GM19043 (cell line): ENCODE data around the gene CRADD.
"Not testable (repeated sequence)": the region's sequence is repeated elsewhere in the genome, so short reads cannot be mapped to it uniquely, and the experiment has no call there.

Experiments used
- ATAC-seq: cut with Tn5 transposase; IDR thresholded peaks from one replicate; pipeline ENCODE4 v1.9.1; 2021; ENCODE audit warnings: low read depth; ENCODE audit not compliant: unreplicated experiment

CRADD gene

DNA sequence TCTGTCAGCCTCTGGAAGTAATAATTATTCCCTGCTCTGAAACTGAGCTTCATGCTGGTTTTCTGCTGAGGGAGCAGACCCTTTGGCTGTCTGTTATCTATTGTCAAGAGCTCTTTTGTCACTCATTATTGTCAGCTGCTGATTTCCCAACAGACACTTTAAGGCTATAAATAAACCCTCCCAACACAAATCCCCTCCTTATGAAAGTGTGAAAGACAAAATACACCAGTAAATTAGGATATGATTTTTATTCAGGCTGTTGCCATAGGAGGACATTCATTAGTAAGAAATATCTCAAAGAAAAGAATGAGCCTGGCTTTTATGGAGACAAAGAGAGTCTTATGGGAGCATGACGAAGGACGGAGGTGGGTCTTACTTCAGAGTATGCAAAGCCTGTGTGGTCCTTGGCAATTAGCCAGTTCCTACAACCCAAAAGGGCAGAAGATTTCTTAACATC, 180.8 kb downstream of the CRADD start:
- no peak for ATAC-seq

DNA sequence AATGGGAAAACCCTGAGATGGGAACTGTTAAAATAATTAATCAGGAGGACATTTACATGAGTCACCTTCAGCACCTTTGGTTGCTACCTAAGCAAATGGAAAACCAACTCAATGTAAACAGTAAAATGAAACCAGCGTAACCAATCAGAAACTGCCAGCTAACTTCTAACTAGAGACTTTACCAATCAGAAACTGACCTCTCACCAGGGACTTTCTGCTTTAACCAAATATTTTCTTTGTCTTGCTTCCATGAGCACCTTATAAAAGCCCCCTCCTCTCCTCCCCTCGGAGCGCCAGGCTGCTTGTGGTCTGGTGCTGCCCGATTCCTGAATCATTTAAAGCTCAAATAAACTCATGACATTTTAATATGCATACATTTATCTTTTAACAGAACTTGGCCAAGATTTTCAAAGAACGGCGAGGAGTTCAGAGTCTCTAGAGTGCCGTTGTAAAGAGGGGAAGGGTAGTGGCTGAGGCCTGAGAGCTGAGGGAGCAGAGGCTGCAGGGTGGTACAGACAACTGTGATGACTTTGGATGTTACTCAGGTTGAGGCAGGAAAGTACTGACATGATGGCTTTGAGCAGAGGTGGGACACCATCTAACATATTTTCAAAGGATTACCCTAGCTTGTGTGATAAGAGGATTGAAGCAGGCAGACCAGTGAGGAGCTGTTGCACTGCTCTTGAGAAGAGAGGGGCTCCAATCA, 183.6 kb downstream of the CRADD start:
- no peak for ATAC-seq

DNA sequence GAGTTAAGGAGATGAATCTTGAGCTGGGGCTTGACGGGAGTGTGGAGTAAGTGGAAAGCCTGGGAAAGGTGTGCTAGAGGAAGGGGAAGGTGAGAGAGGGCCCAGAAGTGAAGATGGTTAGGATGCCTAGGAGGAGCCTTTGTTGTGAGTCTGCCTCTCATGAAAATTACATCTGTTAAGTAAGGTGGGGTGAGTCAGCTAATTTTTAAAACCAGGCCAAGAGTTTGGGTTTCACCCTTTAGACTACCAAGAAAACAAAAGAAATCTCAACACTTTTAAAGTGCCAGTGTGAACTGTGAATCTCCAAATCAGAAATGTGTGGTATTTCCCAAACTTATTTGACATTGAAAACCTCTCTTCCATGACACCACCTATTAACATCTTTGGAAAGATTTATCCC, 185.2 kb downstream of the CRADD start:
- ATAC-seq = no peak

DNA sequence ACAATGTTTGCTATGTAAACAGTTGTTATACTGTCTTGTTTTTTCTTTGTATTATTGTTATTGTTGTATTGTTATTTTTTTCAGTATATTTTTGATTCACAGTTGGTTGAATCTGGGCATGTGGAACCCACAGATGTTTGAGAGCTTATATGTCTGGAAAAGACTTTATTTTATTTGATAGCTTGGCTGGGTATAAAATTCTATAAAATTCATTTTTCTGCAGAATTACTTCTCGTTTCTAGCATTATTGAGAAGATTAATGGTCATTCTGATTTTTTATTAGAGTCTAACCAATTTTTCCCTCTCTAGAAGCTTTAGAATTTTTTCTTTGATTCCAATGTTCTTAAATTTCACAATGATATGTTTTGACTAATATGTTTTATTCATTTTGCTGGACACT, 188.6 kb downstream of the CRADD start:
- no peak for ATAC-seq

DNA sequence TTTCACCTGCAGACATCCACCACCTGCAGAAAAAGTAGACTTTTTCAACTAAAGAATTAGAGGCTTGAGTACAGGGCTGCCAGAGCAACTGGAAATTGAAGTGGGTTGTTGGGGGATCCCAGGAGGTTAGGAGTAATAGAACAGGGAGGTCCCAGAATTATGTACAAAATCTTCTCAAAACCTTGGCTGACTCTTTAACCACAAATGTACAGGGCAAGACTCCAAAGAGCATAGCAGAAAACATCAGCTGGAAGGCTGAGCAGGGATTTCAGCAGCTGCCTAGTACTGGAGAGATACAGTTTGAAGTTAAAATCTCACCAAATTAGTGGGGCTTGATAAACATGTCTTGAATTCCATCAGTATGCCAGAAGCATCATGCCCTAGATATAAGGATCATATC, 191.6 kb downstream of the CRADD start:
- ATAC-seq = no peak

DNA sequence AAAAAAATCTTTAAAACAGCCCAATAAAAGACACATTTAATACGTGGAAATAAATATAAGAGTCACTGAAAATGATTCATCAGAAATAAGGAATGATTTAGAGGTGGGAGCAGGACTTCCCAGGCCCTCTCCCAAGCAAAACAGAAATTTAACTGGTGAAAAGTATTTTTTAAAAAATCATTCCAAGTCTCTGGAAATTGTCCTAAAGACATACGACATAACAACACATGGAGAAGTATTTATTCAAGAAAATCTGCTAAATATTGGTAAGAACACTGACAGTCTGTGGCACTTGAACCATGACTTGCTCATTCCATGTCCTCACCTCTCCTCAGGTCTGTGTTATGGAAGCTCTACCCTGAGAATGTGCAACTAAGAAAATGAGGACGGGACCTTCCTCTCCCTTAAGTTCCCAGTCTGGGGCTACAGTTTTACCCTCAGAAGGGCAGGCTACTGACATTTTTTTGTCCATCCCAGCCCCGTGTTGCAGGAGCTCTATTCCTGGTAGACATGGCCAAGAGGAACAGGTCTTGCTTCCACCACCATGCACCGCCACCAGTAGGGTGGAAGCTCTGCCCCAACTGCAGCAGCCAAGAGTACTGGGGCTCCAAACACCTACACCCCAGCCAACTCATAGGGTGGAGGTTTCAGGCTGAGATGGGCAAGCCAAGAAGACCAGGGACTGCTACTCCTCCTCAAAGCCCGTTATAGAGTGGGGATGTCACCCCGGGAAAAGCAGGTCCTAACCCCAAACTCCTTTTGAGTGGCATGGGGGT, 193.0 kb downstream of the CRADD start:
- ATAC-seq = no peak

DNA sequence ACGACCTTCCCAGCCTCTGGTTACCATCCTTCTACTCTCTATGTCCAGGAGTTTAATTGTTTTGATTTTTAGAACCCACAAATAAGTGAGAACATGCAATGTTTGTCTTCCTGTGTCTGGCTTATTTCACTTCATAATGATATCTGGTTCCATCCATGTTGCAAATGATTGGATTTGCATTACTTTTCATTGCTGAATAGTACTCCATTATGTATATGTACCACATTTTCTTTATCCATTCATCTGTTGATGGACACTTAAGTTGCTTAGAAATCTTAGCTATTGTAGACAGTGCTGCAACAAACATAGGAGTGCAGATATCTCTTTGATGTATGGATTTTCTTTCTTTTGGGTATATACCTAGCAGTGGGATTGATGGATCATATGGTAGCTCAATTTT, 194.4 kb downstream of the CRADD start:
- ATAC-seq = not testable (repeated sequence)

DNA sequence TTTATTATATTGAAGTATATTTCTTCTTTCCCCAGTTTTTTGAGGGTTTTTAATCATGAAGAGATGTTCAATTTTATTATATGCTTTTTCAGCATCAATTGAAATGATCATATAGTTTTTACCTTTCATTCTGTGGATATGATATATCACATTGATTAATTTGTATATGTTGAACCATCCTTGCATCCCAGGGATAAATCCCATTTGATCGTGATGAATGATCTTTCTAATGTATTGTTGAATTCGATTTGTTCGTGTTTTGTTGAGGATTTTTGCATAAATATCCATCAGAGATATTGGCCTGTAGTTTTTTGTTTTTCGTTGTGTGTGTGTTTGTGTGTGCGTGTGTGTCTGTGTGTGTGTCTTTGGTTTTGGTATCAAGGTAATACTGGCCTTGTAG, 196.4 kb downstream of the CRADD start:
- ATAC-seq = no peak

DNA sequence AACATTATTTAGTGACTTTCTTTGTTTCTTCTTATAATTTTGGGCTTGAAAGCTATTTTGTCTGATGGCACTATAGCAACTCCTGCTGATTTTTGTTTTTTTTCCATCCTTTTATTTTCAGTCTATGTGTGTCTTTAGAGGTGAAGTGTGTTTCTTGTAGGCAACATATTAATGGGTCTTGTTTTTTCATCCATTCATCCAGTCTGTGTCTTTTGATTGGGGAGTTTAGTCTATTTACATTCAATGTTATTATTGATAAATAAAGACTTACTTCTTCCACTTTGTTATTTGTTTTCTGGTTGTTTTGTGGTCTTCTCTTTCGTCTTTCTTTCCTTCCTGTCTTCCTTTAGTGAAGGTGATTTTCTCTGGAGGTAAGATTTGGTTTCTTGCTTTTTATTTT, 198.0 kb downstream of the CRADD start:
- no peak for ATAC-seq

DNA sequence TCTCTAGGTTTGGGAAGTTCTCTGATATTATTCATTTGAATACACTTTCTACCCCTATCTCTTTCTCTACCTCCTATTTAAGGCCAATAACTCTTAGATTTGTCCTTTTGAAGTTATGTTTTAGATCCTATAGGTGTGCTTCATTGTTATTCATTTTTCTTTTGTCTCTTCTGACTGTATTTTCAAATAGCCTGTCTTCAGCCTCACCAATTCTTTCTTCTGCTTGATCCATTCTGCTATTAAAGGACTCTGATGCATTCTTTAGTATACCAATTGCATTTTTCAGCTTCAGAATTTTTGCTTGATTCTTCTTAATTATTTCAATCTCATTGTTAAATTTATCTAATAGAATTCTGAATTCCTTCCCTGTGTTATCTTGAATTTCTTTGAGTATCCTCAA, 199.2 kb downstream of the CRADD start:
- no peak for ATAC-seq

DNA sequence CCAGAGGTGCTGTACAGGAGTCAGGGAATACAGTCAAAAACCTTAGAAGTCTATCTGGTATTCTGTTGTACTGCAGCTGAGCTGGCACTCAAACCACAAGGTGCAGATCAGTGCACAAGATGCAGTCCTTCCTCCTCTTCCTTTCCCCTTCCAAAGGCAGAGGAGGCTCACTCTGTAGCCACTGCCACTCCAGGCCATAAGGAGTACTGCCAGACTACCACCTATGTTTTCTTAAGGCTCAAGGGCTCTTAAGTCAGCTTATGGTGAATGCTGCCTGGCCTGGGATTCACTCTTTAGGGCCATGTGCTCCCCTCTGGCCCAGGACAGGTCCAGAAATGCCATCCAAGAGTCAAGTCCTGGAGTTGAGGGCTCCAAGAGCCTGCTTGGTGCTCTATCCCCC, 200.3 kb downstream of the CRADD start:
- ATAC-seq = no peak

DNA sequence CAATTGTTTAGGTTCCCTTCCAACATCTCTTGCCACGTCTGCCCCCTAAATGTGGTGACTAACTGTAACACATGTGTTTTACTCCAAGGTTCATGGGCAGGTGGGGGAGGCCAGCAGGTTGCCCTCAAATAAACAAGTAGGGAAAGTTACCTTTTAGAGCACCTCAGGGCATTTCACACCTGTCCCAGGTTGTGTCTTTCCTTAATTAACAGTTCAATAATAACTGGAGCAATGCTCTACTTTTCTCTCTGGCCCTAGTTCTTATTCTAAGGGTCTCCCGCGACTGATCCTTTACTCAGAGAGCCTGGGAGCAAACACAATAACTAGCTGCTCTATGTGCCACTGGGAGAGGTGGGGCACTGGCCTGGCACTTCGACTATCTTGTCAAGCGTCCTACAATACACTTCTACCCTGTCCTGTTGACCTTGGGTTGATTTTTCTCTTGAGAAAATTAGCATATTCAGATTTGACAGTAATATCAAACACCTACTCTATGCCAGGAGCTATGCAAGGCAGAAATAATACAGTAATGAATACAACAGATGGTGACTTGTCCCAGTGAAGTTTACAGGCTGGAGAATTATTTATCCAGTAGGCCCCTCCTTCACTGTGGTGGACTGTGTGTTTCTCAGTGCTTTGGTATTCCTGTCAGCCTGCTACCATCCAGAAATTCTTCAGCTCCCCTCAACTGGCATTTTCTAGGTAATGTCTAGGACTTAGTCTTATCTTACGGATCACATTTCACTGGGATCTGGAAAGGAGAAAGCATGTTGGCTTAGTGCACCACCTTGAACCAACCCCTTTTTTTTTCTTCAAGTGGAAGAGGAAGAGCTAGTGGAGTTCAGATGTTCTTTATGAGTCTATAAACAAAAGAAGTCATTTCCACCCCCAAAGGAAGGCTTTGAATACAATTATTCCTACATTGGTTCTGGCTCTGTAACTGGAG, 202.6 kb downstream of the CRADD start:
- no peak for ATAC-seq

DNA sequence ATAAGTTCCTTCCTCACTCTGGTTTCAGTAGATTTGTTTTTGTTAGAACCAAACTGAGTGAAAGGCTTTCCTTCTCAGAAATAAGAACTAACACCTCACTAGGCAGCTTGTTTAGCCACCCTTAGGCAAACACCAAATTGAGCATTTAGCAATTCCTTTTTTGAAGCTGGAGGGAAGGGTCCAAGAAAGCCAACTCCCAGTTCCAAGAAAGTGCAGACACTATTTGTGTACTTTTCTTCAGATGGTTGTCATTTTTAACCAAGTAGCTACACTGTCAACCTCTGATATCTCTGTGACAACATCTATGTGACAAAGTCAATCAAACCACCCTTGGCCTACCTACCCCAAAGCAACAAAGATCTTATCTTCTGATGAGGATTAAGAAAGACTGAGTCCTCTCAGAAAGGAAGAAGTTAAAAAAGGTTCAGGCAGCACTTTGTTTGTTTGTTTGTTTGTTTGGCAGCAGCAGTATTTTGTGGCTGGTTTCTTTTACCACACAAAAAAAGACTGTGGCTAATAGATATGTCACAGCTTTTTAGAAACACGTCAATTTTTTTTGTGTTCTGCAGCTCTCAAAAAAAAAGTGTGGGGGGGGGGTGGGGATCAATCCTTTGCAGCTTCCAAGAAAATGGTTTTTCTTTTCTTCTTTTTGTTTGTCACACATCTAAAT, 203.8 kb downstream of the CRADD start:
- ATAC-seq = no peak

DNA sequence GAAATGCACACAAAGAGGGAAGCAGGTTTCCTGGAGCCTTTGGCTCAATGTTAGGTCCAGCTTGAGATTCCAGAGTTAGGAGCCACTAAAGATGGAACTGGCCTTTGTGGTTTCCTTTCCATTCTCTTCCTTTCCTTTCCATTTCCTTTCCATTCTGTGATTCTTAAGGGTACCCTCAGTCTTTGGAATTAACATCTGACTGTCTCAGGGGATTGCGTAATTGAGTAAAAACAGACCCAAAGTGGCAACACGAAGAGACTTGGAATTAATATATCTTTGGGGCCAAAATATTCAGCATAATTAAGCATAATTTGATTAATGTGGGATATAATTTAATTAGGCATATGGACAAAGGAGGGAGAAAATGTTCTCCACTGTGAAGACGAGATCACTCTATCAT, 205.6 kb downstream of the CRADD start:
- ATAC-seq = no peak

DNA sequence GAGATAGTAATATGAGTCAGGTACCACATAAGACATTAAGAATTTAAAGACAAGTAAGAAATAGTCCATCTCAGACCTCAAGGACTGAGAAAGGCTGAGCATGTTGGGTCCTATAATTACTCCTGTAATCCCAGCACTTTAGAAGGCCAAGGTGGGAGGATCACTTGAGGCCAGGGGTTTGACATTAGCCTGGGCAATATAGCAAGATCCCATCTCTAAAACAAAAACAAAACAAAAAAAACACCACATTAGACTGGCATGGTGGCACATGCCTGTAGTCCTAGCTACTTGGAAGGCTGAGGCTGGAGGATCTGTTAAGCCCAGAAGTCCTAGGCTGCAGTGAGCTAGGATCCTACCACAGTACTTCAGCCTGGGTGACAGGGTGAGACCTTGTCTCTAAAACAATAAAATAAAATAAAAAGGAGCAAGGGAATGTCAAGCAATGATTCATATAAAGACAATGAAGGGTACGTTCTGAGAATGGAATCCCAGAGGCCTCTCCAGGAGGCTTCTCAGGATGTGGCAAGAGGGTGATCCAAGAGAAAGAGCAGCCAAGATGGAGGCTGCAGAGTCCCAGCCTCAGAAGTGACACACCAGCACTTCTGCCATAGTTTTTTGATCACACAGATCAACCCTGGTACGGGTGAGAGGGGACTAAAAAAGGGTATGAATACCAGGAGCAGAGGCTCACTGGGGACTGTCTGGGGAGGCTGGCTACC, 206.4 kb downstream of the CRADD start:
- no peak for ATAC-seq

DNA sequence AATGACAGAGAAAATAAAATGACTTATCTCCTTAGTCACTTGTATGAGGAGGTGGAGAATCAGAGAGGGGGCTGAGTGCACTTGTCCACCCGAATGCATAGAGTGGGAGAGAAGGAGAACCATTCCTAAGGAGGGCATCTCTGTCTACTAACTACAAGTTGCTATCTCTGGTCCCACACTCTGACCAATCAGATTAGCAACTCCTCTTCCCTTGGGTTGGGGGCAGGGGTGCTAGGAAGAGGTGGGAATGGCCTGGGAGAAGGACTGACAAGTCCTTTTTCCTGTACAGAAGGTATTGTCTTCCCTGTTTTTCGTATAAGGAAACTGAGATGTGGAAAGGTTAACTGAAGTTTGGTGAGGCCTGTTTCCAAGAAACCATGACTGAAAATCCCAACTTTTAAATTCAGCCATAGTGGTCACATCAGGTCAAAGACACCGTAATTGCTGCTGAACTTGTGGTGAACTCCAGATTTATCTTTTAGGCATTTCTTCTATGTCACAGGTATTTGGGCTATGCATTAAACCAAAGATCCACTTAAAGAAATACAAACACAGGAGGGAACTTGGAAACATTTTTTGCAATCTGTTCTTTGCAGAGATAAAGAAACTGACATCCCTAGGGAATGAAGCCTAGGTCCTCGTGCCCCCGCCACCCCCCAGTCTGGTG, 207.8 kb downstream of the CRADD start:
- ATAC-seq = no peak

DNA sequence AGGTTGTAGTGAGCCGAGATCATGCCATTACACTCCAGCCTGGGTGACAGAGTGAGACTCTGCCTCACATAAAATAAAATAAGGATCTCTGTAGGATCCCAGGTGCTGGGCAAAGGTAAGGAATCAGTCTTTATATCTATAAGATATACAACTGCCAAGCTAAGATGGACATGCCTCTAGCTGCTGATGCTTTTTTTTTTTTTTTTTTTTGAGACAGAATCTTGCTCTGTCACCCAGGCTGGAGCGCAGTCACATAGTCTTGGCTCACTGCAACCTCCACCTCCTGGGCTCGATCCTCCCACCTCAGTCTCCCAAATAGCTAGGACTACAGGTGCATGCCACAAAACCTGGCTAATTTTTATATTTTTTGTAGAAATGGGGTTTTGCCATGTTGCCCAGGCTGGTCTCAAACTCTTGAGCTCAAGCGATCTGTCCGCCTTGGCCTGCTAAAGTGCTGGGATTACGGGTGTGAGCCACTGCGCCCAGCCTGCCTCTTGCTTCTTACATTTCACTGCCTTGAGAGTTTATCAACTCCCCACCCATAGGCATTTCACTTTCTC, 208.9 kb downstream of the CRADD start:
- not testable (repeated sequence) for ATAC-seq

DNA sequence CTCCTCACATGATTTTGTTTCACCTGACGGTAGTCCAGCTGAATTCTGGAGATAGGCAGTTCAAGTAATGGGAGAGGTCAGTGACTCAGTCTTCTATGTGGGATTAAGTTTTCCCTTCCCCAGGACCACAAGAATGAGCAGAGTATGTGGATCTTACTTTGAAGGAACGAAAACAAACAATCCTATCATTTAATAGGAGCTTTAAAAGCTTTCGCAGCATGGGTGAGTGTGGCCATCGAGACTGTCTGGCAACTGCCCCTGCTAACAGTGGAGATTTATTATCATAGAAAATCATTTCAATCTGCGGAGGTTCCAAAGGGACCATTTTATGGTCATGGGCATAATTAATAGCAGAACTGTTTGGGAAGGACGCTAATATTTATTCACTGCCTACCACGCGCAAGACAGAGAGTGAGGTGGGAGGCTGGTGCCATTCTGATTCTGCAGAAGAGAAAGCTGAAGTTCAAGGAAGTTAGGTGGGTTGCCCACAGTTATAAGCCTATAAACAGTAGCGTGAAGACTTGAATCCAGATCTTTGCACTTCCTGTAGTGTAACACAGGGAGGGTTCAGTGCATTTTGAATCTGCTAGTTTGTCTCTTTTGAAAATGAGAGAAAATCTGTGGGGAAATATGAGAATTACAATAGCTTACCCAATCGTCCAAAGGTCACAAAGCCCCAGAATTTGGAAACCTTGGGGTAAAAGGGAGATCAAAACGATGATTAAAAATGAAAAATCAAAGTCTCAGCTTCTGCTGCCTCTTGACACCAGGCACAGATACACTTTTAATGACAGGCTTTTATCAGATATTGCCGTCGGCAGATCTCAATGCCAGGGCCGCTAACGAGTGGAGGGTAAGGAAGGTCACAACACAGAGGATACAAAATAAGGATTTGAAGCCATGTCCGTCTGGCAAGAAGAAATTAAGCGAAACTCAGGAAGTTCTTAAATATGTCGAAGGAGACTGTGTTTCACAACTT, 209.6 kb downstream of the CRADD start:
- no peak for ATAC-seq
